ENCODE results near the gene NUP93.
"Not testable (repeated sequence)": the region's sequence is repeated elsewhere in the genome, so short reads cannot be mapped to it uniquely, and the experiment has no call there.

NUP93 gene

DNA sequence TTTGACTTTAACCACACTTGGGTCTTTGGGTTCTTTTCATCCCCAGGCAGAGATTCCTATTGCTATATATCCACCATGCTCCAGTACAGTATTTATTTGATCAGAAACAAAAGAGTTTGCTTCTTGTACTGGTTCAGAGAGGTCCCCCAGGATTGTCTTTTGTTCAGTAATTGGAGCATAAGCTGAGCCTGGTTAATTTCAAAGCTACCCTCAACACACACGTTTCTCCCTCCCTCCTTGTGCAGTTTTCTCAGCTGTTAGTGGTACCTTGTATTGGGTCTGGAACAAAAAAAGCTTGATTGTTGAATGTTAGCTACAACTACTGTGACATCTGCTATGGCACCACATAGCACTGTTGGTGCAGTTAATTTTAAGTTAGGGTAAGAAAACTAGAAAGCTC is 50.0 kb downstream of the NUP93 start:
- no peak for DNase-seq (ENCODE audit: low spot score)

DNA sequence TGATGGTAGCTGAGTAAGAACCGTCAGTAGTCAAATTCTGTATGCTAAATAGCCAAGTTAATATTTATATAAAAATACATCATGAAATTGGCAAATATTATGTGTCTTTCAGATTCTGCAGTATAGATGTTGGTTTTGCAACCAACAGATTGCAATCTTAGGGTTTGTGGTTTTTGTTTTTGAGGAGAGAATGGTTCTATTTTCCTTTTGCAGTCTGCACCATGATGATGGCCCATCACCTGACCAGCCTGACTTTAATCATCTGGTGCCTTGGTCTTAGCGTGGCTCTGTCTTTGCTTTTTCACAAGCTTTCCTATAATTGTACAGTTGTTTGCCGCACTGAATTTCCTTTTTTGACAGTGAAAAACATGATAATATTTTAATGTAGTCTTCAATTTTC is 50.7 kb downstream of the NUP93 start:
- DNase-seq (ENCODE audit: low spot score): no peak

DNA sequence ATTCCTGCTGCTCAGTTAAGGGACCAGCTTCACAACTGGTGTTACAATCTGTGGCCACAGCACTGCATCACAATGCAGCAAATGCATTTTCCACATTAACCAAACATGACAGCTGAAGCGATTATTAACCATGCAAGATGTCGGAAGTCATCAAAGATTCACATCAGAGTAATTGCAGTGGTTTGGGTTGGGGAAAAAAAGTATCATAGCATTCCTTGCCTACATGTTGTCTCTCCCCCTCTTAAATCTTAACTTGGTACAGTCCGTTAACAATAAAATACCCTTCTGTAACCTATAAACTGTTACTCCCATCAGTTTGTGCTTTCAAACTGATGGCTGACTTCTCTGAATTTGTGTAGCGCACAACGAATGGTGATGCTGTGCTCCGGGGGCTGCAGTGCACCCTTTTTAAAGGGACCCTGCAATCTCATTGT is 51.6 kb downstream of the NUP93 start:
- DNase-seq (ENCODE audit: low spot score): peak; percentile 8

DNA sequence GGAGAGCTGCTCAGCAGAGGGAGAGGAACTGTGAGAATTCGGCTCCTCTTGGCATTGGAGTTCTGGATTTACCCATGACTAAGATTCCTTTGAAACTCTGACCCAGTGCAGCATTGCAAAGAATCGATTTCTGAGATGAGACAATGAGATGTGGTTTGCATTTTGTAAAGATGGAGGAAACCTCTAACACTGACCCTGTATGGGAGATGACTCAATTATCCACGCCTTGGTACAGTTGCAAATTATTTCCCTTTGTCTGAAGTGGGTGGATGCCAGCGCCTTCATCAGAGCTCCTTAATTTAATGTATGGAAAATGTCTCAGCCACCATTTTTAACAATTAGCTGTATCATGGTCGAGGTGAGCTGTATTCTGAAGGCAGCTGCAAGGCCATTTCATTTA is 53.4 kb downstream of the NUP93 start:
- DNase-seq (ENCODE audit: low spot score): no peak

DNA sequence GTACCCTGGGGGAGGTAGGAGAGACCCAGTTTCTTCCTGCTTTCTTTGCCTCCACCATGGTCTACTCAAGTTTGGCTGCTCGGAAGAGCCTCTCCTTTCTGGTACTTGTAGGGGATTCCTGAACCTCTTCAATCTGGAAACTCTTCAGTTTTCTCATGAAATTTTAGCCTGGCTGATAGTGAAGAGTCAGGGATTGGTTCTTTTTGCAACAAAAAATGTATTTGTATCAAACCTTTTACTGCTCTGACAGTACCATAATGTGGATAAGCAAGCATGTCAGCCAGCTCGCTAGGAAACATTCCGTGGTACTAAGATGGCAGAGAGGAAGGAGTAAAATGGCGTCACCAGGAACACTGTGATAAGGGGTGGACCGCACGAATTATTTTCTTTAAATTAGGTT is 55.4 kb downstream of the NUP93 start:
- DNase-seq (ENCODE audit: low spot score): no peak

DNA sequence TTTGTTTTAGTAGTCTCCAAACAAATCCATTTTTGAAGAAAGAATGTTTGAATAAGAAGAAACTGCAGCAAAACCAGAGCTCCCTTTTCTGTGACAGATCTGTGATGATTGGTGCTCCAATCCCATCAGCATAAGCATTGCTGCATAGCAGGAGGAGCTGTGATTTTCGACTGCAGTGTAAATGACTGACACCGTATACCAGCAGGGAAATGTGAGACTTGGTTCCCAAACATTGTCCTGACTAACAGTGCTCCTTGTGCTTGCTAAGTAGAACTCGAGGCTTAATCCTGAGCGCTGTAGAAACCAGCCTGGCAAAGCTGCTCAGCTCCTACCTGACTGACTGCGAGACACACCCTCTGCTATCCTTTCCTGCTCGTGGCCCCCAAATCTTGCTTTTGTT is 57.2 kb downstream of the NUP93 start:
- no peak for DNase-seq (ENCODE audit: low spot score)

DNA sequence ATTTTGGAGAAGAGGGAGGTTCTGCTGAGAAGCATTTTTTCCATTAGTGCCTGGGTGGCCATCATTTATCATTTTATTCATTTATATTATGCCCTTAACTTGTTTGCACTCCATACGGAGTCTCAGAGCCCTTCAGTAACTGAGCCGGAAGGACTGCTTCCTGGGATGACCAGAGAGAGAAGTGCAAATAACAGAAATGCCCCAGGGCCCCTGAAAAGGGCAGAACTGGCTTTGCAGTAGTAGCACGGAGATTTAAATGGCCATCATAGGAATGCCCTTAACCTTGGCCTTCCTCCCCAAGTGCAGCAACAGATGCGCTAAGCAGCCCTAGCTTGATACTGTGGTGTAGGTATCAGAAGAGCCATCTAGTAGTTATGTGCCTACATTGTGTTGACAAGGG is 58.5 kb downstream of the NUP93 start:
- DNase-seq (ENCODE audit: low spot score): no peak

DNA sequence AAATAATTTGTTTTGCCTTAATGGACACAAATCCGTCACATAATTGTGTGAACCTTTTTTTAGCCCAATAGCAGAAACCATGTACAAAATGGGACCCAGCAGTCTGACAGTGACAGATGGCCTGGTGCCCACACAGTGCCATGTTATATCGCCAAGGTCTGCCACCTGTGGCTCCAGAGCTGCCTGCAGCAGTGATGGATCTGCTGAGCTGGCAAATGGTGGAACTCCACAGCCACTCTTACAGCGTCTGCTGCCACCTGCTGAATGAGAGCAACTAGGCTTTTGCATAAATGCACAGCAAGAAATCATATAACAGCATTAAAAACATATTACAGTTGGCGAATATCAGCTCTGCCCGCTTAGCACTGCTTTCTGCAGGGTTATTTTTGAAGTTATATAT is 59.4 kb downstream of the NUP93 start:
- peak; percentile 61 for DNase-seq (ENCODE audit: low spot score)

DNA sequence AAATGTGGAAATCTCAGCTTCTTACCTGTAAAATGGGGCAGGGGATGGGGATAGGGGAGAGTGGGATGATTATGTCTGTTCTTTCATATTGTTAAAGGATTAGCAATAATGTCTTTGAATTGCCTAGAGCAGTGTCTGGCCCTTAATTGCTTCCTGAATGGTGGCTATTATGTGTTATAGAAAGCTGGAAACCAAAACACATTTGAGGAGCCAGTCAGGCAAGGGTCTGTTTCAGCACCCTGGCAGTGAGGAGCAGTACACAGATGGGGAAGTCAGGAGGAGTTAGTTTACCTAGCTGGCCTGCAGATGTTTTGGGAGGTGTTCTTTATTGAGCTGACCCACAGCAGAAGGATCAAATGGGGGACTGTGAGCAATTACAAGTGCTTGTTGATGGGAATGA is 63.0 kb downstream of the NUP93 start:
- DNase-seq (ENCODE audit: low spot score): no peak

DNA sequence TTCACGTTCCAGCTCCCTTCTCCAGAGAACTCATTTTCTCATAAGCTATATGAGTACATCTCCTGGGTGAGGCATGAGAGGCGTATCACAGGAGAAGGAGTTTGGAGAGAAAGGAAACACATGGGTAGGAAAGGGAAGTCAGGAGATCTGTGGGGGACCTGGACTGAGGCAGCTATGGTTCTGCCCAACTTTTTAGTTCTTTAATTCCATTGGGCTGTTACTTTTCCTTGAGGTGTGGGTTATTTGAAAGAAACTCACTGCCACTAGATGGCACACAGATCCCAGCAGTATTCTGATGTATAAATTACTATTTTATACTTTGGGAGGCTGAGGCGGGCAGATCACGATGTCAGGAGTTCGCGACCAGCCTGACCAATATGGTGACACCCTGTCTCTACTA is 63.6 kb downstream of the NUP93 start:
- DNase-seq (ENCODE audit: low spot score): no peak

DNA sequence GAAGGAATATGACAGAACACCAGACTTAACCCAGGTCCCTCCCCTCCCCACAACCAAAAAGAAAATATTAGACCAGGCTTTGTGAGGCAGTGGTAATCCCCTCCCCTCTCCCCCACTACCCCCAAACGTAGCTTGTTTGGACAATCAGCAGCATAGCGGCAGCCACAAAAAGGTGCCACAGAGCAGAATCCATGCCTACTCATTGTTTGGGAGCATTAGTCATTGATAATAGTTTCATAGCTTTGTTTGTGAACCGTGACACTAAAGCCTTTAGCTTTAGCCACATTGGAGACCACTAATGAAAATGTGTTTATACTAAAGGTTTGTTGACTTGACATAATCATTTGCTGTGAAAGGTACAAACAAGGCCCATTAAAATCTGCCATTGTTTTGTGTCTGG is 65.1 kb downstream of the NUP93 start:
- peak; percentile 7 for DNase-seq (ENCODE audit: low spot score)

DNA sequence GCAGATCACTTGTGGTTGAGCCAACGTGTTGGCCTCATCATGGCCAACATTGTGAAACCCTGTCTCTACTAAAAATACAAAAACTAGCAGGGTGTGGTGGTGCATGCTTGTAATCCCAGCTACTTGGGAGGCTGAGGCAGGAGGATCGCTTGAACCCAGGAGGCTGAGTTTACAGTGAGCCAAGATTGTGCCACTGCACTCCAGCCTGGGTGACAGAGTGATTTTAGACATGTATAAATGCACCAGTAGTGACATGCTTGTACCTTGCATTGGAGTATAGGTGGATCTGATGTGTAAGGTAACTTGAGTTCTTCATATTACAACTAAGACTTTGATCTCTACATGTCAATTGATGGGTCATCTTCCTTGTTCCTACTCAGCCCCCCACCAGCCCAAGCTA is 67.1 kb downstream of the NUP93 start:
- DNase-seq (ENCODE audit: low spot score): not testable (repeated sequence)

DNA sequence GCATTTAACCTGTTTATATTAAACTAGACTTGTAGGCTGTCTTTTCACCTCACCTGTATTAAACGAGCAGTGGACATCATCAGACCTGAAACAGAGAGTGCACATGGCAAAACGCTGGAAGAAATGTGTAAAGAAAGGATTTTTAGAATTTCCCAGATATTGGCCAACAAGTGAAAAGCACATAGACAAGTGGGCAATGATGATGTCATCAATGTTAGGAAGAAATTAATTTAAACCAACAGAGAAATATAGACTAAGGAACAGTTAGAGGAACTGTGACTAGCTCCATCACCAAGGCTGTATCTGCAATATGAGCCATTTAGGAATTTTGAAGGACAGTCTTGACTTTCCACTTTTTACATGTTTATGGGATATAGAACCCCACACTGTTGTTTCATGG is 67.9 kb downstream of the NUP93 start:
- DNase-seq (ENCODE audit: low spot score): no peak

DNA sequence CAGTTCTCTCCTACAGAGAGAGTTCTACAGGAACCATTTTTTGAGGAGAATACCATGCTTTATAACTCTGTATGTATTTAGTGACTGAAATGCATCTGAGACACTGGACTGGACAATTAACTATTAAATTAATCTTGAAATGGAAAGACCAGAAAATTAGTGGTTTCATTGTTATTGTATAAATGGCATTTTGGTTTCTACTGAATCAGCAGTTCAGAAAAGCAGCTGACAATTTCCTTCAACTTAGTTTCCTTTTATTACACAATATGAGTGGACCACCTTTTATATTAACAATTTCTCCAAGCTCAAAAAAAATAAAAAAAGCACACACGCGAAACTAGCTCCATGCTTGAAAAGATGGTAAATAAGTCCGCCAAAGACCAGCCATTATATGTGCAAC is 69.0 kb downstream of the NUP93 start:
- DNase-seq (ENCODE audit: low spot score): no peak

DNA sequence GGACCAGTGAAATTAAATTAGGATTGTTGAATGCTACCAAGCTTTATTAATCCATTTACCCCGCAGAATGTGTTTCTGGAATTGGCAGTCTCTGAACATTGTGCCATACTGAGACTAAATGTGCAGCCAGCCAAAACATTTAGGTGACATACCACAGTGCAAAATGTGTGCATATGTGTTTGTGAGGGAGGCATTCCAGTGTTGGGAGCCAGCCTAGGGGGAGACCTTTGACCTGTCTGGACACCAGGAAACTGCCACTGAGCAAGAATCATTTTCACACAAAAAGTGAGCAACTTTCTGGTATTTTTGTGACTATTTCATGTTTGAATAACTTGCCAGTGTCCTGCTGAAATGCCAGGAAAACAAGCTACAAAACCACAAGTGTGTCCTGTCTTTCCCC is 70.4 kb downstream of the NUP93 start:
- DNase-seq (ENCODE audit: low spot score): no peak

DNA sequence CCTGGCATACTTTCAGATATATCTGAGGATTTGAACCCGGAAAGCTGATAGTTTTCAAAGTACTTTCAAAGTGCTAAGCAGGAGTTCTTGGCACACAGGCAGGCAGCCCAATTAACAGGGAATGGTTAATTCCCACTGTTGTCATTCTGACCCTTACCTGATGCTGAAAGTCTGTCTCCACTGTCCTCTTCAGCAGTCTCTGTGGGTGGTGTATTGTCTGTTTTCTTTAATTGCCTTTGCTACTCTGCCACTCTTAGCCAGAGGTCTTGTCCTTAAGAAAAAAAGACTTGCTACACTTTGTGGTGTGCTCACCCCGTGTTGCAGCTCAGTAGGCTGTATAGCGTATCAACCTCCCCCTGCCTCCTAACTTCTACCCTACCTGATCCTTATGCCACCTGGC is 71.8 kb downstream of the NUP93 start:
- no peak for DNase-seq (ENCODE audit: low spot score)

DNA sequence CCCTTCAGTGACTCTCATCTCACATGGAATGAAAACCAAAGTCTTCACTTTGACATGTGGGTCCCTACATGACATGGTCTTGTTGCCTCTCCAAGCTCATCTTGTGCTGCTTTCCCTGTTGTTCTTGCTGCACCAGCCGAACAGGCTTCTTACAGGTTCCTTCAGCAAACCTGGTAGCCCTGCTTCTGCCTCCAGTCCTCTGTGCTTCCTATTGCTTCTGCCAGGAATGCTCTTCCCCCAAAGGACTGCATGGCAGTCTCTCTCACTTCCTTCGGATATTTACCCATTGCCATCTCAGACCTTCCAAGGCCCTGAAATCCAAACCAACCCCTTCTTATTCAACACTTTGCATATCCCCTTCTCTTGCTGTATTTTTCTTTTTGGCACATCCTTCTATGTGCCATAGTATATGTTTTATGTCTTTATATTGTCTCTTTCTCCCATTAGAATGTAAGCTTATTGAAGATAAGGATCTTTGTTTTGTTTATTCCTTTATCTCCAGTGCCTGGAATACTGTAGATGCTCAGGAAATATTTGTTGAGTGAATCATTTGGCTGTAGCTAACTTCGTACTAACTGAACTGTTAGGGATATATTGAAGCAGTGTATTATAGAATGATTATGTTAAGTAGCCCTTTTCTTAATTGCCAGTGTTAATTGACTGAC is 77.2 kb downstream of the NUP93 start:
- peak; percentile 27 for DNase-seq (ENCODE audit: low spot score)

DNA sequence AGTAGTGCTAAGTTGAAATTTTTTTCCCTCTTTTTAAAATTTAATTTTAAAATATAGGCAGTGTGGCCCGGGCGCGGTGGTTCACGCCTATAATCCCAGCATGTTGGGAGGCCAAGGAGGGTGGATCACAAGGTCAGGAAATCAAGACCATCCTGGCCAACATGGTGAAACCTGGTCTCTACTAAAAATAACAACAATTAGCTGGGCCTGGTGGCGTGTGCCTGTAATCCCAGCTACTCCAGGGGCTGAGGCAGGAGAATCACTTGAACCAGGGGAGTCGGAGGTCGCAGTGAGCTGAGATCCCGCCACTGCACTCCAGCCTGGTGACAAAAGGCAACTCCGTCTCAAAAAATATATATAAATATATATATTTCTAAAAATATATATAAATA is 77.7 kb downstream of the NUP93 start:
- DNase-seq (ENCODE audit: low spot score): not testable (repeated sequence)

DNA sequence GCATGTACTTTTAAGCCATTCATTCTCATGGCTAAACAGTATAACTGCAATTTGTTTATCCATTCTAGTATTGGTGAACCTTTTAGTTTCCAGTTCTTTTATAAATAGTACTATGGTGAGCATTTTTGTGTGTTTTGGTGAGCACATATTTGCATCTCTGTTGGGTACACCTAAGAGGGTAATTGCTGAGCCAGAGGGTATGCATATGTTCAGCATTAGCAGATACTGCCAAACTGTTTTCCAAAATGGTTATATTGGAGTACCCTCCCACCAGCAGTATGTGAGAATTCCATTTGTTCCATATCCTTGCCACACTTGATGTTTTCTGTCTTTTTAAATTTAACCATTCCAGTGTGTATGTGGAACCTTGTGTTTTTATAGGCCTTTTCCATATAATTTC is 81.0 kb downstream of the NUP93 start:
- no peak for DNase-seq (ENCODE audit: low spot score)

DNA sequence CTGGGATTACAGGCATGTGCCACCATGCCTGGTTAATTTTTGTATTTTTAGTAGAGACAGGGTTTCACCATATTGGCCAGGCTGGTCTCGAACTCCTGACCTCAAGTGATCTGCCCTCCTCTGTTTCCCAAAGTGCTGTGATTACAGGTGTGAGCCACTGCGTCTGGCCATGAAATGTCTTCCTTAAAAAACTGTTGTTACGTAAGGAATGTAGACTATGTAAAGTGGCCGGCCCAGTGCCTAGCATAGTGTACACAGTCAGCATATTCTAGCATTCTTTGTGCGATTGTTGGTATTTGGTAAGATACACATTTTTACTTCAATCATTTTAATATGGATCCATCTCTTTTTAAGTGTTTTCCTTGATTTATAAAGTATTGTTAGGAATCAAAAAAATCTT is 81.7 kb downstream of the NUP93 start:
- not testable (repeated sequence) for DNase-seq (ENCODE audit: low spot score)

DNA sequence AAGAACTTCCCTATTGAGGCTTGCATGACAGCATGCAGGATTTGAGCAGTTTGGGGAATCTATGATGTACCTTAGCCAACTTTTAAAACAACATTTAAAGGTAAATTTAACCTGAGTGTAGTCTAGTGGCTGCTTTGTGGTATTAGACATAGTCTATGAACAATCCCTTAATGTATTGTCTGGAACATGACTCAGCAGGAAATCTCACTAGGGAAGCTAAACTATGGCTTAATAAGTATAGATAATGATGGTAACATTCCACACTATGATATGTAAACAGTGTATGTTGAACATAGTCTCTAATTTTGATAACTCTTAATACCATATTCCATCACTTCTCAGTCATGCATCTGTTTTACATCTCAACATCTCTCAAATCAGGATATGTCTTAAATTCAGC is 83.0 kb downstream of the NUP93 start:
- peak; percentile 17 for DNase-seq (ENCODE audit: low spot score)

DNA sequence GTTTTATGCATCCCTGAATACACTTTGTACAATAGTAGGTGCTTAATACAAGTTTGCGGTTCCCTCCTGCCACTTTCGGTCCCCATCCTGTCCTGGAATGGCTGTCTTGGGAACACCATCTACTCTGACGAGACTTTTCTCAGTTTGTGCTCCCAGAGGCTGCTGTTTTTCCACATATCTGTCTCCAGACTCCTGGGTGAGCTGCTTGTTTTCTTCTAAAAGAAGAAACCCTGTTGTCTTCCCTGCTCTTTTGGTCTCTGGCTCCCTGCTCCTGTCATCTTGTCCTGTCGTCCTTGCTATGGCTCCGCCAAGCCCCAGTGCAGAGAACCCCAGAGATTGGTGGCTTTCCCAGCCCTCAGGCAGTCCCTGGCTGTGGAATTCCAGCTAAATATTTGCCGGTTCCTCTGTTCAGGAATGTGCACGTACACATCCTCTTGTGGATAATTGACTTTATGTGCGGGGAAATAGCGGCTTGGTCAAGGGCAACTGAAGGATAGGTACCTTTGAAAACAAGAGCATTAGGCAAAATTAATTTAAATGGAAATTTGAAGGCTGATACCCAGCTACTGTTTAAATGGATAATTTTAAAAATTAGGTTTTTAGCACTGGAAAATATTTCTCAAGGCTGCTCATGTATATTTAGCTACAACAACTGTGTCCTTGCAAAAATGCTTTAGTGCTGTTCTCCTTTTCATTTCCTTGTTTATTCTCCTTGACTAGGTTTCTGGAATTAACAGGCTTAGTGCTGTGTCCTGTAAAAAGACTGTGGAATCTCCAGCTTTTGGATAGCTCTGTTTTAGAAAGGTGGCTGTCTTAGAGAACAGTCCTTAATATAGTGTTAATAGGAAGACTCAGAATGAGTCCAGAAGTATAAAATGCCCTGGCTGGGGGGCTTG is 84.9 kb downstream of the NUP93 start:
- DNase-seq (ENCODE audit: low spot score): no peak

DNA sequence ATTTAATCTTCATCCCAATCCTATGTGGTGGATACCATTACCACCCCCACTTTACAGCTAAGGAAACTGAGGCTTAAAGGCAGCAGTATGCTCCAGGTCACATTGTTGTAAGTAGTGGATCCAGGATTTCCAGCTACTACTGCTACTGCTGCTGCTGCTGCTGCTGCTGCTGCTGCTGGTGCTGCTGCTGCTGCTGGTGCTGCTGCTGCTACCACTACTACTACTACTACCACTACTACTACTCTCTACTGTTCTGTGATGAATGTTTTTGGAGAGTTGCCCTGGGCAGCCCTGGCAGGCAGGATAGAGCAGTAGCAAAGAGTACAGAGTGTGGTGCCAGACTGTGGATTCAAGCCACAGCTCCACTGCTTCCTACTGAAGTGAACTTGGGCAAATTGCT is 85.8 kb downstream of the NUP93 start:
- no peak for DNase-seq (ENCODE audit: low spot score)

DNA sequence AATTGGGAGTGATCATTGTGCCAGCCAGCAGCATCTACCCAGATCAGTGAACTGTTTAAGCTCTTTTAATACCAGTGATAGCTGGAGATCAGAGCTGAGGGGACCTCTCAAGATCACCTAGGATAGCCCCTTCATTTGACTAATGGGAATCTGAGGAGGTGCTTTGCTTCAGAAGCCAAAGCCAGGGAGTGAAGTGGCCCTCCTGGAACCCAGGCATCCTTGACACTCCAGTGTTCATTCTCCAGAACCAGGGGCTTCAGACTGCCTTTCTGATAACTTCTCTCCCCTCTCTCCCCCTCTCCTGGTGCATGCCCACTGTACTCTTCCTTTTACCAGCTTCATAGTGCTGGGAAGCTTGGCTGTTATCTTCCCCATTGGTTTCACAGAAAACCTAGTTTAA is 87.1 kb downstream of the NUP93 start:
- no peak for DNase-seq (ENCODE audit: low spot score)

Data from SW480 (cell line).